GM10248 (cell line): ENCODE results near the gene LRCOL1.

Experiments used
- CTCF ChIA-PET: fragments of 300-600 bp; sonication (Branson Sonifier 250); formaldehyde crosslinking; extraction: SDS; loops from one replicate; lab custom pipeline; 2021; ENCODE audit warnings: antibody characterized with exemption; lab: Yijun Ruan, JAX
- POLR2A ChIA-PET: fragments of 350-650 bp; sonication (Branson Sonifier 250); formaldehyde crosslinking; extraction: SDS; loops from one replicate; lab custom pipeline; 2020; ENCODE audit warnings: antibody characterized with exemption; lab: Yijun Ruan, JAX
- DNase-seq: peaks from one replicate; pipeline ENCODE4 v3.0.0; 2012; ENCODE audit errors: extremely low spot score
- CTCF ChIP-seq: IDR thresholded peaks from 2 replicates; pipeline ENCODE4 v1.5.1; 2012; ENCODE audit warnings: mild to moderate bottlenecking, low read depth; ENCODE audit errors: extremely low read depth, missing control alignments, control extremely low read depth

LRCOL1 gene

GRCh38 chr12:132582582-132583410, 27.6 kb downstream of the LRCOL1 start:
- DNase-seq, result no peak
- POLR2A ChIA-PET, result no interaction called here
- no peak for TF ChIP-seq CTCF
- CTCF ChIA-PET, result no interaction called here

GRCh38 chr12:132582058-132582420, 28.3 kb downstream of the LRCOL1 start:
- ChIA-PET CTCF (no interaction called here), POLR2A (no interaction called here)
- no peak for DNase-seq

GRCh38 chr12:132581348-132582057, 28.9 kb downstream of the LRCOL1 start:
- no peak for TF ChIP-seq CTCF
- POLR2A ChIA-PET, result no interaction called here
- CTCF ChIA-PET, result no interaction called here
- DNase-seq, result no peak

More at GRCh38 chr12:132582058-132582420, 28.3 kb downstream of the LRCOL1 start:
- no peak for TF ChIP-seq CTCF

GRCh38 chr12:132580701-132581292, 29.6 kb downstream of the LRCOL1 start:
- no peak for TF ChIP-seq CTCF

GRCh38 chr12:132579744-132580143, 30.6 kb downstream of the LRCOL1 start:
- TF ChIP-seq CTCF, result no peak
- CTCF ChIA-PET, result interaction anchor here (0.9 to 1.1 kb wide), 2 partner anchors 35 to 170 kb away, joined by 3 to 4 read pairs; no protein-coding TSS in a partner anchor
- POLR2A ChIA-PET, result no interaction called here
- no peak for DNase-seq

More at GRCh38 chr12:132580701-132581292, 29.6 kb downstream of the LRCOL1 start:
- ChIA-PET CTCF (interaction anchor here (1.1 kb wide), 1 partner anchor 34 kb away, joined by 3 read pairs; no protein-coding TSS in a partner anchor), POLR2A (no interaction called here)
- no peak for DNase-seq

- ChIA-PET CTCF (no interaction called here), POLR2A (no interaction called here)
- TF ChIP-seq CTCF, result no peak
- no peak for DNase-seq
These were observed 31.6 kb downstream of the LRCOL1 start for GRCh38 chr12:132578826-132579225.
